ENCODE results near the gene IGFBP6. TPM values are rescaled to one million over a fixed set of nuclear protein-coding genes. Genes with fewer than 3 reads are reported as not detected.

Gene IGFBP6
- total and polyA plus RNA-seq, 9 of the 15 experiments (the other 6 are each of a cell fraction or from before 2014, with no cell fraction given), result 0.15 to 1.4 (median 0.54) TPM

DNA sequence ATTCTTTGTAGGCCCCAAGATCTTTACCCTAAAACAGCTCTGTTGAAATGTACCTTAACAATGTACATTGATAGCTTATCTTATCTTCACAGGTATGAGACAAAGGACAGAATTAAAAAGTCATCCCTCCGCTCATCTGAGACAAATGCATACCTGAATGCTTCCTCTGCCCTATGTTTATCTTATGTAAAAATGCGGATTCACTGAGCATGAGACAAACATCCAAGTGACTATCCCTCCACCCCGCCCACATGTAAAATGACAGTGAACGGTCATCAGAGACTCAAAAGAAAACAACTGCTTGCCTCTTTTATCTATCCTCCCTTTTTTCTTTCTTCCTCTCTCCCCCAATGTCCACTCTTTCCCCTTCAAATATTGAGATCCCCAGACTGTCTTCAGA lies 45.9 kb downstream of the IGFBP6 start (continued):
- TF ChIP-seq CCNT2 (IDR thresholded peaks at IDR 0.05; ENCODE audit: borderline replicate concordance, extremely low read depth, insufficient read length, low read depth, low read length) (no peak), ATF7 (IDR thresholded peaks at IDR 0.05) (no peak), ZZZ3 (IDR thresholded peaks at IDR 0.05) (no peak), CBFA2T3 (IDR thresholded peaks at IDR 0.05) (peak; percentile 57), FOXK2 (conservative IDR thresholded peaks at IDR 0.05 in 1 of 2, IDR thresholded peaks at IDR 0.05 in 1 of 2; ENCODE audit: low read depth in 2 of 2) (peak; percentile 82 to 83), PML (IDR thresholded peaks at IDR 0.05; ENCODE audit: low read length) (no peak), ZBTB34 (CRISPR knock-in tag; IDR thresholded peaks at IDR 0.05) (no peak), CTBP1 (IDR thresholded peaks at IDR 0.05; ENCODE audit: borderline replicate concordance) (peak; percentile 50; the same call in 1 of the 2 replicates), IFI16 (CRISPR knock-in tag; IDR thresholded peaks at IDR 0.05) (no peak), ZC3H8 (IDR thresholded peaks at IDR 0.05) (no peak), CBFB (CRISPR knock-in tag; IDR thresholded peaks at IDR 0.05) (no peak), POLR3A (IDR thresholded peaks at IDR 0.05; ENCODE audit: borderline replicate concordance, extremely low read depth, insufficient read depth, insufficient read length) (no peak), ZNF384 (IDR thresholded peaks at IDR 0.05; ENCODE audit: low read depth, low read length) (0 out of 2 replicates have a peak, but pooled peaks have one; percentile 5), STAG1 (CRISPR knock-in tag; IDR thresholded peaks at IDR 0.05; ENCODE audit: borderline replicate concordance) (no peak), BCOR (IDR thresholded peaks at IDR 0.05) (no peak)
- TF ChIP-seq, protein P1, sequence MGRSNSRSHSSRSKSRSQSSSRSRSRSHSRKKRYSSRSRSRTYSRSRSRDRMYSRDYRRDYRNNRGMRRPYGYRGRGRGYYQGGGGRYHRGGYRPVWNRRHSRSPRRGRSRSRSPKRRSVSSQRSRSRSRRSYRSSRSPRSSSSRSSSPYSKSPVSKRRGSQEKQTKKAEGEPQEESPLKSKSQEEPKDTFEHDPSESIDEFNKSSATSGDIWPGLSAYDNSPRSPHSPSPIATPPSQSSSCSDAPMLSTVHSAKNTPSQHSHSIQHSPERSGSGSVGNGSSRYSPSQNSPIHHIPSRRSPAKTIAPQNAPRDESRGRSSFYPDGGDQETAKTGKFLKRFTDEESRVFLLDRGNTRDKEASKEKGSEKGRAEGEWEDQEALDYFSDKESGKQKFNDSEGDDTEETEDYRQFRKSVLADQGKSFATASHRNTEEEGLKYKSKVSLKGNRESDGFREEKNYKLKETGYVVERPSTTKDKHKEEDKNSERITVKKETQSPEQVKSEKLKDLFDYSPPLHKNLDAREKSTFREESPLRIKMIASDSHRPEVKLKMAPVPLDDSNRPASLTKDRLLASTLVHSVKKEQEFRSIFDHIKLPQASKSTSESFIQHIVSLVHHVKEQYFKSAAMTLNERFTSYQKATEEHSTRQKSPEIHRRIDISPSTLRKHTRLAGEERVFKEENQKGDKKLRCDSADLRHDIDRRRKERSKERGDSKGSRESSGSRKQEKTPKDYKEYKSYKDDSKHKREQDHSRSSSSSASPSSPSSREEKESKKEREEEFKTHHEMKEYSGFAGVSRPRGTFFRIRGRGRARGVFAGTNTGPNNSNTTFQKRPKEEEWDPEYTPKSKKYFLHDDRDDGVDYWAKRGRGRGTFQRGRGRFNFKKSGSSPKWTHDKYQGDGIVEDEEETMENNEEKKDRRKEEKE (IDR thresholded peaks at IDR 0.05; ENCODE audit: borderline replicate concordance in 1 of 2, control insufficient read depth in 1 of 2, low read depth in 2 of 2, low read length in 1 of 2), result no peak
- TF ChIP-seq, protein P2, sequence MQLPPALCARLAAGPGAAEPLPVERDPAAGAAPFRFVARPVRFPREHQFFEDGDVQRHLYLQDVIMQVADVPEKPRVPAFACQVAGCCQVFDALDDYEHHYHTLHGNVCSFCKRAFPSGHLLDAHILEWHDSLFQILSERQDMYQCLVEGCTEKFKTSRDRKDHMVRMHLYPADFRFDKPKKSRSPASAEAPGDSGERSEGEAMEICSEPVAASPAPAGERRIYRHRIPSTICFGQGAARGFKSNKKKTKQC (CRISPR knock-in tag; IDR thresholded peaks at IDR 0.05), result no peak
